Esophagus muscularis mucosa (tissue), 4 donors: ENCODE results near the gene NSD2.

Experiments used
- CTCF ChIP-seq, 3 experiments: fragments of 200-600 bp in 2 of 3; fragments of 450-650 bp in 1 of 3; sonication (generic) in 2 of 3; IDR thresholded peaks; one replicate each; pipeline ENCODE4 v1.5.1; 2017 to 2019; ENCODE audit warnings: antibody characterized with exemption in 3 of 3, mild to moderate bottlenecking in 2 of 3, moderate library complexity in 1 of 3
- EP300 ChIP-seq: sonication (generic); formaldehyde crosslinking; IDR thresholded peaks from one replicate; pipeline ENCODE4 v1.6.1; 2017; ENCODE audit warnings: antibody characterized with exemption
- POLR2A ChIP-seq: fragments of 450-650 bp; IDR thresholded peaks from one replicate; pipeline ENCODE4 v1.6.1; 2017; ENCODE audit warnings: antibody characterized with exemption, moderate library complexity, mild to moderate bottlenecking, low read depth
- POLR2AphosphoS5 ChIP-seq, 2 donors: sonication (generic); formaldehyde crosslinking; IDR thresholded peaks; one replicate each; pipeline ENCODE4 v1.6.1; 2017; ENCODE audit warnings: antibody characterized with exemption in 2 of 2

DNA sequence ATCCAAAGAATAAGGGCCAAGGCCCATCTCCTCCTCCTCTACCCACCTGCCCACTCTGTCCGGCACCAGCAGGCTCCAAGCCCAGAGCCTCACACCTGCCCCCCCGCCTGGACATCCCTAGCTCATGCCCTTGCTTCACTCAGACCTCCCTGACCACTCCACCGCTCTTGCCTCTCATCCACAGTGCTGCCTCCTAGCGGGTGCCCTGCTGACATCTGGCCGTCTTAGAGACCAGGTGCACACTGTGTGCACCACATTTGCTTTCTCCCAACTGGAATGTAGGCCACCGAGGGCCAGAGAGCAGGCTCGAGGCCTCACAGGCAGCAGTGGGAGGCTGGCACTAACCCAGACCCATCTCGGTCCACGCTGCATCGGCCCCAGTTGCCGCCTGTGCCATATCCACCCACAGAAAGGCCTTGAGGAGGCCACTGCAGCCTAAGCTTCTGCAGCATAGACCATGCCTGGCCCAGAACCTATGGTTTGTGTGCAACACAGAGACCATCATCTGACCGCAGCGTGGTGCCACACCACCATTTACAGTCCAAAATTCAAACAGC is 28.8 kb upstream of the NSD2 start:
- TF ChIP-seq CTCF (IDR thresholded peaks at IDR 0.05) (no peak), POLR2AphosphoS5 (IDR thresholded peaks at IDR 0.05) (no peak), EP300 (no peak), POLR2A (no peak)
